Stimulated activated CD8-positive, alpha-beta memory T cell treated with anti-CD3 and anti-CD28 coated beads, Interleukin-12 subunit alpha, Interleukin-12 subunit beta, amount 100 ng/mL, for 1 hour (primary cell): ENCODE measurements around the gene HPCA.

Experiments
- DNase-seq: peaks from one replicate; pipeline ENCODE4 v3.0.0-alpha.2; 2020; ENCODE audit warnings: low read depth

The HPCA gene

GRCh38 chr1:32871364-32872191 is 14.7 kb upstream of the HPCA start:
- DNase-seq, result no peak

GRCh38 chr1:32872192-32872460 is 14.2 kb upstream of the HPCA start:
- DNase-seq, result no peak

- no peak for DNase-seq
Observed at GRCh38 chr1:32873484-32873883, 12.8 kb upstream of the HPCA start.

GRCh38 chr1:32874860-32875752 is 11.2 kb upstream of the HPCA start:
- DNase-seq, result no peak

- DNase-seq, result no peak
Observed at GRCh38 chr1:32876341-32877210, 9.7 kb upstream of the HPCA start.

- DNase-seq, result no peak
Observed at GRCh38 chr1:32877211-32878110, 8.8 kb upstream of the HPCA start.

- DNase-seq, result no peak
Observed at GRCh38 chr1:32878183-32878582, 8.1 kb upstream of the HPCA start.

GRCh38 chr1:32878637-32879041 is 7.7 kb upstream of the HPCA start:
- no peak for DNase-seq

- DNase-seq, result no peak
Observed at GRCh38 chr1:32881291-32881690, 5.0 kb upstream of the HPCA start.

- no peak for DNase-seq
Observed at GRCh38 chr1:32881871-32882850, 4.1 kb upstream of the HPCA start.

GRCh38 chr1:32883338-32884031 is 2.8 kb upstream of the HPCA start:
- no peak for DNase-seq

- no peak for DNase-seq
Observed at GRCh38 chr1:32884032-32884372, 2.3 kb upstream of the HPCA start.

- no peak for DNase-seq
Observed at GRCh38 chr1:32884726-32885125, 1.6 kb upstream of the HPCA start.

- no peak for DNase-seq
Observed at GRCh38 chr1:32885676-32886003, 651 bp upstream of the HPCA start.

- DNase-seq, result no peak
Observed at GRCh38 chr1:32886828-32887414, 630 bp downstream of the HPCA start.

GRCh38 chr1:32887623-32888022 is 1.3 kb downstream of the HPCA start:
- DNase-seq, result no peak

GRCh38 chr1:32888134-32888533 is 1.8 kb downstream of the HPCA start:
- DNase-seq, result no peak

GRCh38 chr1:32888677-32889420 is 2.6 kb downstream of the HPCA start:
- DNase-seq, result no peak
